Measurements from ENCODE around the gene ITFG2.

The ITFG2 gene

GRCh38 chr12:2800046-2800570, 12.4 kb upstream of the ITFG2 start:
- DNase-seq = no peak
- 99% methylated on average over 3 of the region's 3 CpGs for WGBS
- Histone ChIP-seq H3K79me1 (replicated peaks; ENCODE audit: low read length, poor library complexity, severe bottlenecking) (peaks cover 30% of the 10 kb centered on the region), H3K36me3 (ENCODE audit: control insufficient read depth in 1 of 2, insufficient read depth in 2 of 2, low read depth in 1 of 2, low read length in 2 of 2) (peaks cover 48 to 70% of the 10 kb centered on the region in 2 experiments), H3K14ac (ENCODE audit: low read length in 2 of 2) (no peak overlapping the region), H3K4me3 (ENCODE audit: insufficient read depth in 1 of 2, low read depth in 1 of 2, low read length in 2 of 2) (no peak overlapping the region), H4K91ac (ENCODE audit: low read length) (no peak overlapping the region), H2BK15ac (ENCODE audit: low read depth, poor library complexity, severe bottlenecking) (no peak overlapping the region), H3K27me3 (ENCODE audit: control insufficient read depth in 1 of 2, insufficient read depth in 1 of 2, low read length in 2 of 2) (no peaks in the 10 kb centered on the region), H3K9me3 (ENCODE audit: control insufficient read depth, low read length) (no peaks in the 10 kb centered on the region), H3K9ac (ENCODE audit: low read length) (no peak overlapping the region), H3K4me1 (ENCODE audit: control insufficient read depth, insufficient read depth, low read depth, low read length) (peaks cover 11% of the 10 kb centered on the region), H2BK5ac (ENCODE audit: low read depth, low read length, poor library complexity, severe bottlenecking) (no peak overlapping the region), H2AK5ac (ENCODE audit: low read length, severe bottlenecking) (no peak overlapping the region), H3K27ac (ENCODE audit: low read length, poor library complexity, severe bottlenecking) (no peak overlapping the region), H3K18ac (ENCODE audit: low read depth in 1 of 2, low read length in 2 of 2) (no peak overlapping the region), H3K23ac (ENCODE audit: low read length in 2 of 2) (no peak overlapping the region), H2AFZ (ENCODE audit: low read depth, low read length) (no peak overlapping the region), H2BK120ac (ENCODE audit: low read depth, low read length) (no peak overlapping the region), H4K8ac (ENCODE audit: low read length) (no peak overlapping the region), H2BK12ac (ENCODE audit: low read length in 2 of 2) (no peak overlapping the region), H3K4ac (ENCODE audit: low read depth in 1 of 2, low read length in 2 of 2) (no peak overlapping the region), H3K4me2 (ENCODE audit: low read length, poor library complexity, severe bottlenecking) (no peak overlapping the region)

DNA sequence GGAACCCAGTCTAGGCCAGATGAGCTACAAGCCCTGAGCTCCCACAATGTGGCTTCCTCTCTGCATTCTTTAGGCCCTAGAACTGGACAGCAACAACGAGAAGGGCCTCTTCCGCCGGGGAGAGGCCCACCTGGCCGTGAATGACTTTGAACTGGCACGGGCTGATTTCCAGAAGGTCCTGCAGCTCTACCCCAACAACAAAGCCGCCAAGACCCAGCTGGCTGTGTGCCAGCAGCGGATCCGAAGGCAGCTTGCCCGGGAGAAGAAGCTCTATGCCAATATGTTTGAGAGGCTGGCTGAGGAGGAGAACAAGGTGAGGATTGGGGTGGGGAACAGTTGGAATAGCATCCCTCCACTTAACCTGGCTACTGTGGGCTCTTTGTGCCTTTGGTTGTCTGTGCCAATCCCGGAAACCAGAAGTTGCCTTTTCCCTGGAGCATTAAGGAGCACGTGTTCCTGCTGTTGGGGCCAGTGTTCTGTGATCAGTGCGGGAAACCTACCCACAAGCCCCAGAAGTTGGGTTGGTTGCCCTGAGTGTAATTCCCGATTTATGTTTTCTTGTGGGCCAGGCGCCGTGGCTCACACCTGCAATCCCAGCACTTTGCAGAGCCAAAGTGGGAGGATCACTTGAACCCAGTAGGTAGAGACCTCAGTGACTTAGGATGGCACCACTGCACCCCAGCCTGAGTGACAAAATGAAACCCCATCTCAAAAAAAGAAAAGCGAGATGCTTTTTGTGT, 11.3 kb upstream of the ITFG2 start:
- WGBS = 97% methylated on average over 15 of the region's 16 CpGs
- no peak overlapping the region for H3K23ac ChIP-seq (ENCODE audit: low read length in 2 of 2)
- H3K18ac ChIP-seq (ENCODE audit: low read depth in 1 of 2, low read length in 2 of 2) = no peak overlapping the region
- H2BK15ac ChIP-seq (ENCODE audit: low read depth, poor library complexity, severe bottlenecking) = no peak overlapping the region
- H3K4me1 ChIP-seq (ENCODE audit: control insufficient read depth, insufficient read depth, low read depth, low read length) = peaks cover 15% of the 10 kb centered on the region
- no peak overlapping the region for H4K8ac ChIP-seq (ENCODE audit: low read length)
- H3K14ac ChIP-seq (ENCODE audit: low read length in 2 of 2) = no peak overlapping the region
- H3K79me1 ChIP-seq (replicated peaks; ENCODE audit: low read length, poor library complexity, severe bottlenecking) = peaks cover 27% of the 10 kb centered on the region
- H3K4me2 ChIP-seq (ENCODE audit: low read length, poor library complexity, severe bottlenecking) = no peak overlapping the region
- no peak overlapping the region for H3K4ac ChIP-seq (ENCODE audit: low read depth in 1 of 2, low read length in 2 of 2)
- H3K9me3 ChIP-seq (ENCODE audit: control insufficient read depth, low read length) = no peaks in the 10 kb centered on the region
- H2BK5ac ChIP-seq (ENCODE audit: low read depth, low read length, poor library complexity, severe bottlenecking) = no peak overlapping the region
- H2AK5ac ChIP-seq (ENCODE audit: low read length, severe bottlenecking) = no peak overlapping the region
- H3K36me3 ChIP-seq (ENCODE audit: control insufficient read depth in 1 of 2, insufficient read depth in 2 of 2, low read depth in 1 of 2, low read length in 2 of 2) = peaks cover 48 to 73% of the 10 kb centered on the region in 2 experiments
- H2AFZ ChIP-seq (ENCODE audit: low read depth, low read length) = no peak overlapping the region
- H2BK12ac ChIP-seq (ENCODE audit: low read length in 2 of 2) = no peak overlapping the region
- no peak overlapping the region for H3K27ac ChIP-seq (ENCODE audit: low read length, poor library complexity, severe bottlenecking)
- no peak for DNase-seq
- no peaks in the 10 kb centered on the region for H3K27me3 ChIP-seq (ENCODE audit: control insufficient read depth in 1 of 2, insufficient read depth in 1 of 2, low read length in 2 of 2)
- no peak overlapping the region for H2BK120ac ChIP-seq (ENCODE audit: low read depth, low read length)
- H3K9ac ChIP-seq (ENCODE audit: low read length) = no peak overlapping the region
- H3K4me3 ChIP-seq (ENCODE audit: insufficient read depth in 1 of 2, low read depth in 1 of 2, low read length in 2 of 2) = no peak overlapping the region
- no peak overlapping the region for H4K91ac ChIP-seq (ENCODE audit: low read length)

DNA sequence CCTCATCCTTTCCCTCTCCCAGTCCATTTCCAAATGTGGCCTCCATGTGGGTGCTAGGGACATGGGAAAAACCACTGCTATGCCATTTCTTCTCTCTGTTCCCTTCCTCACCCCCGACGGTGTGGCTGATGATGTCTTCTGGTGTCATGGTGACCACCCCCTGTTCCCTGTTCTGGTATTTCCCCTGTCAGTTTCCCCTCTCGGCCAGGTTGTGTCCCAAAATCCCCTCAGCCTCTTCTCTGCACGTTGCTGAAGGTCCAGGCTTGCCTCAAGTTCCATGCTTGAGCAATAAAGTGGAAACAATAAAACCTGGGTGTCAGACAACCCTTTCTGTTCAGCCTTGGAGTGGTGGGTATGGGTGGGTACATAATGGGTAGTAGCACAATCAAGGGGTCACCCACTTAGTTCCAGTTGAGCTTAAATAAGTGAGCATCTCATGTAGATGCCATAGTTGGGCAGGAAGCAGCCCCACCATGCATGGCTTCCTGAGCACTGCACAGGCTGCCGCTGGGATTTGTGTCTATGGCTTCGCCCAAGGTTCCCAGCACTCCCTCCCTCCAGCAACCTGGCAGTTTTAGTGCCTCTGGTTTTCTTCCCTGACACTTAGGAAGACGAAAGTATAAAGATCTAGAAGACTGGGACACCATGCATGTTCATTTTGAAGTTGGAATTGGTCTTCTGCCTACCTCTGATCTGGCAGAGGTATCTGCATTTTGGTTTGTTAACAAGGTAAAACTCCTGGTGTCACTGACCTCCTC, 8.7 kb upstream of the ITFG2 start:
- peak overlapping the region; percentile 15 to 38 for H2BK12ac ChIP-seq (ENCODE audit: low read length in 2 of 2)
- H3K4ac ChIP-seq (ENCODE audit: low read depth in 1 of 2, low read length in 2 of 2) = peak overlapping the region; percentile 6 to 51
- H2BK120ac ChIP-seq (ENCODE audit: low read depth, low read length) = peak overlapping the region; percentile 50
- H2AFZ ChIP-seq (ENCODE audit: low read depth, low read length) = no peak overlapping the region
- peak overlapping the region; percentile 46 to 75 for H3K18ac ChIP-seq (ENCODE audit: low read depth in 1 of 2, low read length in 2 of 2)
- H3K27ac ChIP-seq (ENCODE audit: low read length, poor library complexity, severe bottlenecking) = peak overlapping the region; percentile 94
- peak overlapping the region; percentile 29 for H3K4me2 ChIP-seq (ENCODE audit: low read length, poor library complexity, severe bottlenecking)
- peaks cover 9% of the 10 kb centered on the region for H3K79me1 ChIP-seq (replicated peaks; ENCODE audit: low read length, poor library complexity, severe bottlenecking)
- no peaks in the 10 kb centered on the region for H3K27me3 ChIP-seq (ENCODE audit: control insufficient read depth in 1 of 2, insufficient read depth in 1 of 2, low read length in 2 of 2)
- H2BK5ac ChIP-seq (ENCODE audit: low read depth, low read length, poor library complexity, severe bottlenecking) = peak overlapping the region; percentile 68
- peak overlapping the region; percentile 77 for H4K8ac ChIP-seq (ENCODE audit: low read length)
- no peak overlapping the region for H3K9ac ChIP-seq (ENCODE audit: low read length)
- no peak overlapping the region for H3K4me3 ChIP-seq (ENCODE audit: insufficient read depth in 1 of 2, low read depth in 1 of 2, low read length in 2 of 2)
- no peak overlapping the region for H2BK15ac ChIP-seq (ENCODE audit: low read depth, poor library complexity, severe bottlenecking)
- H3K23ac ChIP-seq (ENCODE audit: low read length in 2 of 2) = no peak overlapping the region
- no peak overlapping the region for H3K14ac ChIP-seq (ENCODE audit: low read length in 2 of 2)
- peaks cover 12% of the 10 kb centered on the region for H3K4me1 ChIP-seq (ENCODE audit: control insufficient read depth, insufficient read depth, low read depth, low read length)
- 93% methylated on average over 5 of the region's 7 CpGs for WGBS
- peaks cover 38 to 59% of the 10 kb centered on the region in 2 experiments for H3K36me3 ChIP-seq (ENCODE audit: control insufficient read depth in 1 of 2, insufficient read depth in 2 of 2, low read depth in 1 of 2, low read length in 2 of 2)
- peak overlapping the region; percentile 71 for H2AK5ac ChIP-seq (ENCODE audit: low read length, severe bottlenecking)
- peak overlapping the region; percentile 59 for H4K91ac ChIP-seq (ENCODE audit: low read length)
- no peak for DNase-seq
- H3K9me3 ChIP-seq (ENCODE audit: control insufficient read depth, low read length) = no peaks in the 10 kb centered on the region

All from mesenchymal stem cell (in vitro differentiated cells and primary cell).